Dermis blood vessel endothelial cell (primary cell): Measurements from ENCODE around the gene TNK2. TPM values are rescaled to one million over a fixed set of nuclear protein-coding genes. Genes with fewer than 3 reads are reported as not detected.

ENCODE experiments used
- DNase-seq: peaks from one replicate; pipeline ENCODE4 v3.0.0; 2010
- total RNA-seq: library from RNA; depleted of rRNA; stranded (reverse); fragments of >200 nt; gene quantifications from 2 replicates; pipeline ENCODE4 v1.2.3, GENCODE V29; 2014

The TNK2 gene
- total RNA-seq, 1 donor from 2014 or later: 20.1 TPM

DNA sequence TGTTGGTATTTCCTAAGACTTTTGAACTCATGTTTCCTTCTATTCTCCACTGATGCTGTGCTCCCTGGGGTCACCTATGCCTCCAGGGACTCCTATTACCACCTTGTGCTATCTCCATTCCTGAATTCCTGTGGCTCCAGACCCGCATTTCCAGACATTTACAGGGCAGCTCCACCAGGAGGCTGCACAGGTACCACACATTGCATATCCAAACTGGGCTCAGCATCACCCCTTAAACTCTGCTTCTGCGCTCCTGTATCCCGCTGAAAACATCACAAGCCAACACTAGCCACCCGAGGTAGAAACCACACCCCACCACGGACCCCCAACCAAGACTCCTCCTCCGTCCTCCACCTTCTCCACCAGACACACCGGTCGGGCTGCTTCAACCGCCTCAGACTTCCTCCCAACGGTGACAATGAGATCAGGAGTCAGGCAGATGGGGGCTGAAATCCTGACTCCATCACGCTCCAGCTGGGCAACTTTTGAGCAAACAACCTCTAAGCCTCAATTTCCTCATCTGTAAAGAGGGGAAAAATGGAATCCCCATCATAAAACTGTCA lies 10.4 kb downstream of the TNK2 start:
- DNase-seq: peak; percentile 39

DNA sequence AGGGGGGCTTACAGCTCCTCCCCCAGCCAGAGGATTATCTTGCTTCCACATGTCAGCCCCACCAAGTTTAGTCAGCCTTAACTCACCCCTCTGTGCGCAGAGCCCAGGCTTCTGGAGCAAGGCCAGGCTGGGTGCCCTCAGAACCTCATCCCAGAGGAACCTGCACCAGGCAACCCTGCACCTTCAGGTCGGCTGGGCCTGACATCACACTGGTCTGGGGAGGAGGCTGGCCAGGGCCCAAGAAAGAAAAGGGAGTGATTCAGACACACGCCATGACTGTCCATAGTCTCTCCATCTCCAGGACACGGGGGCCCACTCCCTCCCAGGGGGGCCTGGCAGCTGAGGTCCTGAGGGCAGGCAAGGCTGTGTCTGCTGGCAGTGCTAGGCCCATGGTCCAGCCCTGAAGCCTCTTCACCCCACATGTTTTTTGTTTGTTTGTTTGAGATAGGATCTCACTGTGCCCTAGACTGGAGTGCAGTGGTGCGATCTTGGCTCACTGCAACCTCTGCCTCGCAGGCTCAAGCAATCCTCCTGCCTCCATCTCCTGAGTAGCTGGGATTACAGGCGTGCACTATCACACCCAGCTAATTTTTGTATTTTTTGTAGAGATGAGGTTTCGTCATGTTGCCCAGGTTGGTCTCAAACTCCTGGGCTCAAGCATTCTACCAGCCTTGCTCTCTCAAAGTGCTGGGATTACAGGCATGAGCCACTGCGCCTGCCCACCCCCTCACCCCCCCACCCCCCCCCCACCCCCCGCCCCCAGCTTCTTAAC lies 11.1 kb downstream of the TNK2 start:
- peak; percentile 67 for DNase-seq

DNA sequence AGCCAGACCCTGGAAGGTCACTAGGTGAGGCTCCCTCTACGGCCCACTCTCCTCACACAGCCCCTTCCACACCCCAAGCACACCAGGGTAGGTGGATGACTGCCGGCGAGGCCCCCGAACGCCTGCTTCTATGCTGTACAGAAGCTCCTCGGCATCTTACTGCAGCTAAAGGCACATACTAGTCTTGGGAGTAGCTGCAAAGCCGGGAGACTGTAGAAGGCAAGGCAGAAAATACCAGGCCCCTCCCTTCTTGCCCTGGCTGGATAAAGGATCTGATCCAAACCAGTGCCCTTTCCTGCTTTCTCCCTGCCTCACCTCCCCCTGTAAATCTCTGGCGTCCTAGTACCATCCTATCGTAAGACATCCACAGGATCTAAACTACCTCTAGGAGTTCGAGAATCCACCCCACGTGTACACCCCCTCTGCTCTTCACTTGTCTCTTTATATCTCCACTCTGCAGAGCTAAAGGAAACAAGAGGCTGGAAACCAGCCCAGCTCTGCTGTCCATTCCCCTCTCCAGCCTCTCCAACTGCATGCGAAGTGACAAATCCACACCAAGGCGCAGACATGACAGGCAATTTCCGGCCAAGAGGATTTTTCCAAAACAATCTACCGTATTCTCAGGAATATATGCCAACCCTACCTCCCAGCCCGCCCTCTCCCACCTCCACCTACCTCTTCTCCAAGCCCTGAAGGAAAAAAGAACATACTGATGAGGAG lies 11.8 kb downstream of the TNK2 start:
- peak; percentile 84 for DNase-seq

DNA sequence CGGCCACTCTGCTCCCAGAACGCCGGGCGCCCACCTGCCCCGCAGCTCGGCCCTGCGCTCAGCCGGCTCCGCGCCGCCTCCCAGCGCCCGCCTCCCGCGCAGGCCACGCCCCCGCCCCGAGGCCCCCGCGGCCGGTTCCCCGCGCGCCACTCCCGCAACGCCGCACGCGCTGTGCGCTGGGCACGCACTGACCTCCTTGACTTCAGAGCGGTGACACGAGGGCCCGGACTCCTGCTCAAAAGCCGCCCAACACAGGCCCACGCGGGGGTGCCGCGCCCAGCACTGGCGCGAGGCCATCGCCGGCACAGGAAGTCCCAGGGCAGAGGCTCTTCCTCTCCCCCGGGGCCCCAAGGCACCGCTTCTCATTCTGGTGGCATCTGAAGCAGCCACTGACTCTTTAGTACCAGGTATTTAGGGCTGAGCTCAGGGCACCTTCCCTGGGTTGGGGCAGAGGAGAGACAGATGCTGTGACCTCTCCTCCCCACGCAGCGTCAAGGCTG lies 12.4 kb downstream of the TNK2 start:
- DNase-seq: peak; percentile 47

DNA sequence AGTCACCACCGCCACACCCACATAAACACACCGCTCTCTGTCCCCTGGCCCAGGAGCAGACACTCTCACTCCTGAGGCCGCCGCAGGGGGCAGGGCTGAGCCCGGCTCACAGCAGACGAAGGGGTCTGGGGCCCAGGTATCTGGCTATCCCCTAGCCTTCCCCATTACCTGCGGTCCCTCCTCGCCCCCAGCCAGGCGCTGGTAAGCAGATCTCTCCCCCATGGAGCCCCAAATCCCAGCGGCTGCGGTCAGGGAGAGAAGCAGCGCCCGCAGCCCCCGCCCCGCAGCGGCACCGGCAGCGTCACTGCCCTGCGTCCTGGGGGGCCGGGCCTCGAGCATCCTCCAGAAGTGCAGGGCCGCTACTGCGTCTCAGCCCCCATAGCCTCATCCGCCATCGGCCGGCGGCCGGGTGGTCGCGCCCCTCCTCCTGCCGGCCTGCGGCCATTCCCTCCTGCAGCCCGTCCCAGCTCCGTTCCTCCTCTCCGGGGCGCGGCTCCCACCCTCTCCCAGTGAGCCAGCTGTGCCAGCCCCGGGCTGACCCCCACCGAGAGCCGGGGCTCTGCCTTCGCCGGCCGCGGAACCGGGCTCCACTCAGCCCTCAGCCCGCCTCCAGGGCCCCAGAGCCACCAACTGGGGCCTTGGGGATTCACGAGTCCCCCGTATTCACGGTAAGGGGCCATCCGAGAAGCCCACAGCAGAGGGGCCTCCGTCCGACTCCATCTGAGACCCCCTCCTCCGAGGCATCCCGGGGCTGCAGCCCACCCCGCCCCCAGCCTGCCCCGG lies 13.1 kb downstream of the TNK2 start:
- peak; percentile 57 for DNase-seq

DNA sequence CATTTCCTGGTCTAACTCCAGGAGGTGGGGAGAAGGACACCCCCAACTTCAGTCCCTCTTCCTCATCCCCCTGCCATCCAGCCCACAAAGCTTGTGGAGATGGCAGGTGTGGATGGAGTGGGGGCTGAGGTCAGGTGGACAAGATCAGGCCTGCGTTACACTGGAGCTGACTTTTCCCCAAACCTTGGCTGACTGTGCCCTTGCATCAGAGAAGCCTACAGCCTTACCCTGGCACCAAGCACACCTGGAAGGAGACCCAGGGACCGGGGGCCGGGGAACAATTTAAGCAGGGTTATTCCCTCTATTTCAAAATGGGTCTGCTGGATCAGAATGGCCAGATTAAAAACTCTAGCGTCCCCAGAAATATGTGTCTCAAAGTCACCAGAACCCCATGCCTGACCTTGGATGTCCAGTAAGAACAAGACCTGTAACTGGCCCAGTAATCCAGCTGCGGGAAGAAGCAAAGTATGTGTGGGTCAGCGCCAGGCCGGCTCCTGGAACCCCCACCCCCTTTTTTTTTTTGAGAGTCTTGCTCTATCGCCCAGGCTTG lies 14.4 kb downstream of the TNK2 start:
- no peak for DNase-seq

DNA sequence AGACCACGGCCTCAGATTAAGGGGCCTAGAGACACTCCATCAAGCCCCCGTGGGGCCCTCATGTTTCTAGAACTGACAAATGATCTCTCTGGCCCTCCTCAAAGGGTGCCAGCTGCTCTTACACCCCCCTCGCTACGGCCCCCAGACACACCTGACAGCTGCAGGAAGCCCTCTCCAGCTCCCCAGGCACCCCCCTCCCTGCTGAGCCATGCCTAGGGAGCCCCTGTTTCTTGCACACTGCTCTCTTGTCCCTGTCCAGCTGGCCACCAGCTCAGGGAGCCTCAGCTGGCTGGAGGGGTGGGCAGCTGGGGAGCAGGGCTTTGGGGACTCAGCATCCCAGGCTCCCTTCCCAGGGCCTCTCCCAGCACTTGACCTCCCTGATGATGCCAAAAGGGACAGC lies 14.8 kb downstream of the TNK2 start:
- no peak for DNase-seq

DNA sequence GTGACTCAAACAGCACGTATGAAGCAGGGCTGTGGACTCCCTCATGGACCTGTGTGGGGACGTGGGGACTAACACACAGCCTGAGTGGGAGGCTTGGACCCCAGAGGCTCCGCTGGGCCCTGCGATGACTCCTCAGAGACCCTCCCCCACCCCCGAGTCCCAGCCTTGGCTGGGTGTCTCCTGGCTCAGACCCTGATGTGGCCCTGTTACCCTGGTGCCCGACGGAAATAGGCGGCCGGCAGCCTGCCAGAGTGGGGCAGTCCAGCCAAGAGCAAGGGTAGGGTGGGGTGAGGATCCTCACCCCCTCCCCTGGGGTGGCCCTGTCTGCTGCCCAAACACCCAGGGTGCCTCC lies 15.3 kb downstream of the TNK2 start:
- DNase-seq: no peak

DNA sequence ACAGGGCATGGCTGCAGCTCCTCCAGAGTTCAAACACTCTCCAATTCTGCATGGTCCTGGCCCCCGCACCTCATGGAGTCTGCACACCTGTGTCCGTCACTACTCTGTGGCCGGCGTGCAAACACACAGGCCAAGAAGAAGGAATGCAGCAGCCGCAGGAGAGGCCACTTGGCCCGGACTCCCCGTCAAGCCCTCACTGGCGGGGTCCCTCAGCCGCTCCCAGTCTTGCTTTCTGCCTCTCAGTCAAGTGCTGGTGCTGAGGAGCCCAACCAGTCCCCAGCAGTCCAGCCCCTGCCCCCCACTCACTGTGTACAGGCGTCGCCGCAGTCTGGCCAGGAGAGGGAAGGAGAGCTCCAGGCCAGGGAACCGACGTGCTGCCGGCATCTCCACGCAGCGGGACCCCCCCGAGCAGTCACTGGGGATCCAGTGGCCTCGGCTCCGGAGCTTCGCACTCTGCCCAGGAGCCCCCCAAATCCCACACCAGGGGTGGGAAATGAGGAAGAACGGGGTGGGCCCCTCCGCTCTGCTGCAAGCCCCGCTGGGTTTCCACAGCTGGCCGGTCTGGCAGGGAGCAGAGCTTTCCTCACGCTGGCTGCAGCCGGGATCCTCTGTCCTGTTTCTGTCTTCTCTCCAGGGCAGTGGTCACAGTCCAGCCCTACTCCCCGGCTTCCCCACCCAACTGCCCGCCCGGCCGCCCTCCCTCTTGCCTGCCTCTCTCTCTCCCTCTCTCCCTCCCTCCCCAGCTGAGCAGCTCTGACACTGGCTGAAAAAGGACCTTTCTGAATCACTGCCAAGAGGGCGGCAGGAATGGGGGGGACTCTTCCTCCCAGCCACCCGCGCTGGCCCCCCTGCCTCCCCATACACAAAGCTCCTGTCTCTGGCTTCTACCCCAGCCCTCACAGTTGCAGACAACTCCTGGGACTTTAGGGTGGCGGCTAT lies 16.0 kb downstream of the TNK2 start:
- DNase-seq: peak; percentile 67

DNA sequence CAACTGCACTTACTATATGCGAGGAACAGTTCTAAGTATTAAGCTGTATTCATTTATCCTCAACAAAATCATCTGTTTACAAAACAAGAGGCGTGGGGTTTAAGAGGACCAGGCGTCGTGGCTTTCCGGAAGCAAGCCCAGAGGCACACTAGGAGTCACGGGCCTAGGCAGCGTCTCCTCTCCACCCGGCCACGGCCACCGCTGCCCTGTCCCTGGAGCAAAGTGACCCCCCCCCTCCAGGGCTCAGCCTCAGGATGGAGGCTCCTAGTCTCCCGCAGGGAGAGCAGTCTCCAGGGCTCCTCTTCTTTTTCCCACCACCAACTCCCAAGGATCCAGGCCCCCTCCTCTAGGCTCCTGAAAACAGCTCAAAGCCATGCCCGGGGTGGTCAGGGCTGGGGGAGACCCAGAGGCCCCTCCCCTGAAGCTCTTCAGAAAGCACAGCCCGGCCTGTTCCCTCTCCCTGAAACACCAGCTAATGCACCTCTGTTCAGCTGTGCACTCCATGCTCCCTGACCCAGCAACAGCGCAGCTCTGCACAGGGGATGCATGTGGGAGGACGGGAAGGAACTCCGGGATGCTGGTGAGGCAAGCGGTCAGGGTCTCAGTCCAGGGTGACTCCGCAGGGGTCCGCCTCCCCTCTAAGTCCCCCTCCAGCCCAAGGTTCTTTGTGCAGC lies 16.8 kb downstream of the TNK2 start:
- no peak for DNase-seq

DNA sequence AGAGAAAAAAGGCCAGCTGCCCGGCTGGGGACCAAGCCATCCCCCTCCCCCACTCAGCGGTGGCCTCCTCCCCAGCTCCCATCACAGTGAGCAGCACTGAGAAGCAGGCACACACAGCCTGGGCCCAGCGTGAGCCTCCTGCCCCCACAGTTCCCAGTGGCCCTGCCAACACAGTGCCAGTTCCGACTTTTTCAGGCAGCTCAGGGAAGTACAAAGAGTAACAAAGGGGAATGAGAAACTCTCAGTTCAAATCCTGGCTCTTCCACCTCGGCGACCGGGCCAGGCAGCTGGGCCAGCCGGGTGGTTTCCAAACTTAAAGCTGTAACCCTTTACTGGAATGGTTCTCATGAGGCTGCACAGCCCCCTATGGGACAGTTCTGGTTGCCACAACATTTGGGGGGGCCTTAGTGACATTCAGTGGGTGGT lies 18.5 kb downstream of the TNK2 start:
- no peak for DNase-seq

DNA sequence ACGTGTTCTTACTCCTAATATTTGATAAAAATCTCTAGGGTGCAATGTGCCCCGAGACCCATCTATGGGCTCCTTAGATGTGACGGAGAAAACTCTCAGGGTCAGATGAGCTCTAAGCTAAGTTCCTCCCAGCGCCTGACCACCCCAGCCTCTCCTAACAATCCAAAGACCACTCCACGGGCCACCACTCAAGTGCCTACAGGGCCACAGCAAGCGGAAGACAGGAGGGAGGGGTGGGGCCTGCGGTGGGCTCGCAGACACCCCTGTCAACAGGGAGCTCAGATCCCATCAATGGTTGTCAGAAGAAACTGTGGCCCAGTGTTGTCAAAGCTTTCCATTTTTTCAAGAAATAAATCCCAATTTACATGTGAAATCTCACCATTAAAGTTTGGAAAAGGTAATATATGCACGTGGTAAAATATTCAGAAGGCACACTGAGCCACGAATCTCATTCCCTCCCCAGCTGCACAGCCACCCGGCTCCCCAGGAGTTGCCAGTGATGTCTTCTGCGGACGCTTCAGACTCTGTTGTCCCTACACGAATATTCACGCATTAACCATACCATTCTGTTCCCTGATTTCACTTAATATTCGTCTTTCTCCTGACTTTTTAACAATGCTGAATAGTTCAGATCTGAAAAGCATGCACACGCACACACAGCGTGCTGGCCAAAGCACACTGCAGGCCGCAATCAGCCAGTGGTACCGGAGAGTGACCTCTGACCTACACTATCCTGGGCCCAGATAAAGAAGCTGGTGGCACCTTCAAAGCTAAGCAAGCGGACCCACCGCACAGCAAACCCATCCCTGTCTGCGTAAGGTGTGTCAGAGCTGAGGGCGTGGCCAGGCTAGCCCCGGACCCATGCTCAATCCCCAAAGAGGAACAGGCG lies 19.1 kb downstream of the TNK2 start:
- DNase-seq: no peak

DNA sequence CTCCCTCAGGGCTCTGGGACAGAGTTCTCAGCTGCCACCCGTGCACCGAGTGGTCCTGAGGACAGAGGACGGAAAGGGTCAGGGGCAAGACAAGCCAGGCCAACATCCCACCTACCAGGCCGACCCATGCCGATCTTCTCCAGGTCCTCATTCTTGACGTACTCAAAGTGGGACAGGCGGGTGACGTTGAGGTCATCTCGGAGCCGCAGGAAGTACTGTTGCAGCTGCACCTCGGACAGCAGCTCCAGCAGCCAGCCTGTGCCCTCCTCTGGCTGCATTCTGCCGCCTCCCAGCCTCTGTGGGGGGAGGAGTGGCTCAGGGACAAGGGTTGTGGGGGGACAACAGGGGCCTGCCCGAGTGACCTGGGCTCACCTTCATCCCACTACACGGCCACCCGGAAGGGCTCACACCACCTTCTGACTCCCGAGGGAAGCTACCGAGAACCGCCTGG lies 20.0 kb downstream of the TNK2 start:
- DNase-seq: no peak

DNA sequence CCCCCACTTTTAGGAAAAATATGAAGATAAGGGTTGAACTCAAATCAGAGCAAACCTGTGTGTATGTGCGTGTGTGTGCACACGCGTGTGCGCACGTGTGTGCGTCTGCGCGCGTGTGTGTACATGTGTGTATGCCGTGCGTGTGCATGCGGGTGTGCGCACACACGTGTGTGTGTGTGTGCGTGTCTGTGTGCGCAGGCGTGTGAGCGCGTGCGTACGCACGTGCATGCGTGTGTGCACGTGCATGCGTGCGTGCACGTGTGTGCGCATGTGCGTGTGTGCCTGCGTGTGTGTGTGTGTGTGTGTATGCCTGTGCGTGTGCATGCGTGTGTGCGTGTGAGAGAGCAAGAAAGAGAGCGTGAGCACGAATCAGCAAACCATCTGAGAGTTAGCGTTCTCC lies 20.7 kb downstream of the TNK2 start:
- no peak for DNase-seq

DNA sequence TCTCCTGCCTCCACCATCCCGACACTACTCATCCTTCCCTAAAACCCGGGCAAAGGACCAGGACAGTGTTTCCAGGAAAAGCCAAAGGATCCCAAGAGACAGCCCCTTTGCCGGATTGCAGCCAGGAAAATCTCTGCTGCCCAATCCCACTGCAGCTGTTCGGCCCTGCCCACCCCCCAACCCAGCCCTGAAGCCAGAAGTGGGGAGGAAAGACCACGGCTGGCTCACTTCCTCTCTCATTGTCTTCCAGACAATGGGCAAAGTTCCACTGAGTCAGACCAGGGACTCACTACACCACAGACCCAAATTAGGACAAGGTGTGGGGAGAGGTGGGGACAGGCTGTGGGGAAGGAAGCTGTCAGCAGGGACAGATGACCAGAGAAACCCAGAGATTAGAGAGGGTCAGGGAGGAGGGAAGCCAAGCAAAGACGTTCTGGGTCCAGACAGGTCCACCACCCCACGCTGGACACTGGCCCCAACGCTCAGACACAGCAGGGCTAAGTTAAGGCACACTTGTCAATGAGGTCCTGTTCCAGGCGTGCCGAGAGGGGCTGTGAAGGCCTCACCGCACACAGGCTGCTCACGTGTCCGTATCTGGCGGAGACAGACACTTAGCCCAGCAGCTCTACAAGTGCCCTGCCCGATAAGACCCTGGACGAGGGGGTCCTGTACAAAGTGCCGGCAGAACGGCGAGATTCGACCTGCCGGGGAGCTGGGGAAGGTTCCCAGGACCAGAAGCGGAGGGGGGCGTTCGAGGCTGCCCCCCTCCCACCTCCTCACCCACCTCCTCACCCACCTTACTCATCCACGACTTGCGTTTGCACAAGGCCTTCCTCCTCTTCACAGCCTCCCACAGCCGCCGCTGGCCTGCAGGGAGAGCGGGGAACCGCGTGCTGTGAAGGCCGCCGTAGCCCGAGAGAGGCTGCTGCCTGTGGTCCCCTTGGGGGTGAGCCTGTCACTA lies 21.9 kb downstream of the TNK2 start:
- peak; percentile 95 for DNase-seq

DNA sequence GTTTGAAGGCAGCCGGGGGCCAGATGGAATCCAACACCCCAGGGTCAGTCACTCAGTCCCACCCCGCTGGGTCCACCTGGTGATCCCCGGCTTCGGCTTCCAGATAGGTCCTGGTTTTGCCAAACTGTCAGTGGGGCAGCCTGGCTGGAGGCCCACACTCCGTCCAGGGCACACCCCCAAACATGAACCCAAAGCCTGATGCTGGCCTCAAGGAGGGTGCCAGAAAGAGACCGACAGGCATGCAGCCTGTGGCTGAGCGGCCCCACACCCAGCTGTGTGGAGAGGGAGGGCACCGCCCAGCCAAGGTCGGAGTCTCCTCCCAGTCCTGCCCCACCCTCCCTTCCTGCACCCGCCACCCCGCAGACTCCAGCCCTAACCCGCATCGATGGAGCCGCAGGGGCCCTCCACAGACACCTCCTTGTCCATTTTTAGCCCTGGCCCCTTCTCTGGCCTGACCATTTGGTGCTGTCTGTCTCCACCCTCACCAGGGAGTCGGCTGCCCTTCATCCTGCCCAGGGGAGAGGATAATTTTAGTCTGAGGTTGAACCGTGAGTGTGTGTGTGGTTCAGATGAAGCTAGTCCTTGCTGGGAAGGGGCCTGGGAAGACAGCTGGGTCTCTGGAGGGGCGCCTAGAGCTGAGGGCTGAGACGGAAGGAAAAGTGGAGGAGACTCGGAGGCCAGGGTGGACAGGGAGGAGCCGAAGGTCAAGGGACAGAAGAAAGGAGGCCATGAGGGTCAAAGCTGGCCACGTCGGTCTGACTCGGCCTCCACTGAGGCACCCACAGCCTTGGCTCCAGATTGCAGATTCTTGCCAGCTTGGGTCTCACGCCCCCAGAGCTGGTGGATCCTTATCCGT lies 23.1 kb downstream of the TNK2 start:
- peak; percentile 58 for DNase-seq

DNA sequence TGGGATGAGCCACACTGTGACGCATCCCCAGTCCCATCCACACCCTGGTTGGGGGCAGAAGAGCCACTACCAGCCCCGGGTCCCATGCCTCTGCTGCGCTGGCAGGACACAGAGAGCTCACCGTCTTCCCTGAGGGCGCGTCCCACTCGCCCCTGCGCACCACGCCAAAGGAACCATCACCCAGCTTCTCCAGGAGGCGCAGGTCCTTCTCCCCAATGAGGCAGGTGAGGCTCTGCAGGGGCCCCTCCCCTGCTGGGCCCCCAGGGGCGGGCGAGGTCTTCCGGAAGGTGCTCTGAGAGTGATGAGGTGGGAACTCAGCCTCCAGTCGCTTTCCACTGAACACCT lies 23.7 kb downstream of the TNK2 start:
- DNase-seq: no peak

DNA sequence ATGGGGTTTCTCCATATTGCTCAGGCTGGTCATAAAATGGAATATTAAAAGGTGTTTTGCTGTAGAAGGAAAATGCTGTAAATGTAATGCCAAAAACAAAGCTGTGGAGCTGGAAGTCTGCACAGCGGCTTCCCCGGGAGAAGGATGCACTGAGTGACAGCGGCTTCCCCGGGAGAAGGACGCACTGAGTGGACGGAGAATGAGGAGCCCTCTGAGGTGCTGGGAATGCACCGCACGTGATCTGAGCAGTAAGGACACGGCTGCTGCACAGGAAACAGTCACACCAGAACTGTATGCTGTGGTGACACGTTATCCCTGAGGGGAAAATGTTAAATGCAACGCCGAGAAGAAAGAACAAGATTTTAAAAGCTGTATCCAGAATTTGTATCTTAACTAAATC lies 24.6 kb downstream of the TNK2 start:
- DNase-seq: no peak
